DOHH2 (cell line): ENCODE results near the gene BTG4.
A peak's percentile ranks its signal among the peaks of the same experiment; 100 is the strongest.

Source experiments
- H3F3A ChIP-seq: fragments of 200-600 bp; sonication (generic), shearing (Covaris generic); 2 replicates; pipeline ENCODE4 v1.6.0; 2016; ENCODE audit warnings: antibody characterized with exemption, mild to moderate bottlenecking; ENCODE audit not compliant: control insufficient read depth, insufficient read depth
- H3K27ac ChIP-seq: fragments of 200-600 bp; sonication (generic); 2 replicates; pipeline ENCODE4 v1.5.1; 2014; ENCODE audit warnings: low read depth, mild to moderate bottlenecking, low read length, moderate library complexity
- H3K27me3 ChIP-seq: fragments of 200-600 bp; sonication (generic); 2 replicates; pipeline ENCODE4 v1.6.1; 2014; ENCODE audit warnings: mild to moderate bottlenecking, low read length, mixed read lengths; ENCODE audit not compliant: control insufficient read depth
- H3K36me3 ChIP-seq: fragments of 200-600 bp; sonication (generic); 2 replicates; pipeline ENCODE4 v1.6.1; 2014; ENCODE audit warnings: mild to moderate bottlenecking, low read length, moderate library complexity, mixed read lengths; ENCODE audit not compliant: control insufficient read depth
- H3K4me1 ChIP-seq: fragments of 200-600 bp; sonication (generic); 2 replicates; pipeline ENCODE4 v1.6.1; 2014; ENCODE audit warnings: mild to moderate bottlenecking, low read length, mixed read lengths; ENCODE audit not compliant: control insufficient read depth
- H3K4me2 ChIP-seq: fragments of 200-600 bp; sonication (generic); 2 replicates; pipeline ENCODE4 v1.6.0; 2014; ENCODE audit warnings: mild to moderate bottlenecking, low read length, moderate library complexity
- H3K4me3 ChIP-seq: fragments of 200-600 bp; sonication (generic); 2 replicates; pipeline ENCODE4 v1.5.1; 2014; ENCODE audit warnings: mild to moderate bottlenecking, low read length, mixed read lengths
- H3K79me2 ChIP-seq: fragments of 200-600 bp; sonication (generic); 2 replicates; pipeline ENCODE4 v1.6.1; 2014; ENCODE audit warnings: mild to moderate bottlenecking, low read length, mixed read lengths; ENCODE audit not compliant: control insufficient read depth
- H3K9me2 ChIP-seq: fragments of 200-600 bp; sonication (generic); replicated peaks from 2 replicates; pipeline ENCODE4 v1.6.1; 2014; ENCODE audit warnings: mild to moderate bottlenecking, low read length, mixed read lengths; ENCODE audit not compliant: control insufficient read depth
- H3K9me3 ChIP-seq: fragments of 200-600 bp; sonication (generic); 2 replicates; pipeline ENCODE4 v1.6.1; 2014; ENCODE audit warnings: antibody characterized with exemption, low read length, mixed read lengths; ENCODE audit not compliant: control insufficient read depth, insufficient read depth
- H4K20me1 ChIP-seq: fragments of 200-600 bp; sonication (generic); 2 replicates; pipeline ENCODE4 v1.6.0; 2014; ENCODE audit warnings: low read depth, mild to moderate bottlenecking, antibody characterized with exemption, low read length, moderate library complexity; ENCODE audit not compliant: control insufficient read depth, insufficient read depth
- CTCF ChIP-seq: fragments of 200-600 bp; sonication (generic); IDR thresholded peaks from one replicate; pipeline ENCODE4 v1.5.1; 2014; ENCODE audit warnings: antibody characterized with exemption, mild to moderate bottlenecking, low read depth, low read length; ENCODE audit not compliant: poor library complexity, severe bottlenecking
- EZH2phosphoT487 ChIP-seq: fragments of 200-600 bp; sonication (generic); IDR thresholded peaks from 2 replicates; pipeline ENCODE4 v1.6.1; 2017; ENCODE audit warnings: borderline replicate concordance, mild to moderate bottlenecking, antibody characterized with exemption, low read length, moderate library complexity, mixed read lengths

The BTG4 gene

GRCh38 chr11:111554532-111554931, 42.3 kb upstream of the BTG4 start:
- TF ChIP-seq CTCF (no peak), EZH2phosphoT487 (no peak)
- peaks cover 16% of the 10 kb centered on the region for H3K4me1 ChIP-seq
- H3K36me3 ChIP-seq = no peaks in the 10 kb centered on the region
- H3K27ac ChIP-seq = no peak overlapping the region
- H3K4me3 ChIP-seq = no peak overlapping the region
- H4K20me1 ChIP-seq = no peaks in the 10 kb centered on the region
- no peak overlapping the region for H3K4me2 ChIP-seq
- H3K9me3 ChIP-seq = peaks cover 5% of the 10 kb centered on the region; the same call in 1 of the 2 replicates
- H3K27me3 ChIP-seq = no peaks in the 10 kb centered on the region
- H3F3A ChIP-seq = no peaks in the 10 kb centered on the region
- H3K79me2 ChIP-seq = no peaks in the 10 kb centered on the region
- no peaks in the 10 kb centered on the region for H3K9me2 ChIP-seq

- H3K27ac ChIP-seq = no peak overlapping the region
- no peaks in the 10 kb centered on the region for H3K9me2 ChIP-seq
- peaks cover 14% of the 10 kb centered on the region for H3K4me1 ChIP-seq
- H3K9me3 ChIP-seq = no peaks in the 10 kb centered on the region
- no peaks in the 10 kb centered on the region for H3K79me2 ChIP-seq
- 0 out of 2 replicates have a peak, but pooled peaks cover 5% of the 10 kb centered on the region for H3K27me3 ChIP-seq
- peak overlapping the region; percentile 6; the same call in 1 of the 2 replicates for H3K4me2 ChIP-seq
- no peaks in the 10 kb centered on the region for H3F3A ChIP-seq
- H4K20me1 ChIP-seq = no peaks in the 10 kb centered on the region
- TF ChIP-seq EZH2phosphoT487 (no peak), CTCF (no peak)
- no peaks in the 10 kb centered on the region for H3K36me3 ChIP-seq
- H3K4me3 ChIP-seq = no peak overlapping the region
Measured at GRCh38 chr11:111550258-111550657, 38.1 kb upstream of the BTG4 start.

GRCh38 chr11:111549869-111550203, 37.6 kb upstream of the BTG4 start:
- Histone ChIP-seq H3K4me3 (no peak overlapping the region), H3K27ac (no peak overlapping the region), H3K9me3 (no peaks in the 10 kb centered on the region), H4K20me1 (no peaks in the 10 kb centered on the region), H3K36me3 (no peaks in the 10 kb centered on the region), H3F3A (no peaks in the 10 kb centered on the region), H3K27me3 (0 out of 2 replicates have a peak, but pooled peaks cover 5% of the 10 kb centered on the region), H3K79me2 (no peaks in the 10 kb centered on the region), H3K9me2 (no peaks in the 10 kb centered on the region), H3K4me2 (peak overlapping the region; percentile 6; the same call in 1 of the 2 replicates), H3K4me1 (peaks cover 11% of the 10 kb centered on the region)
- TF ChIP-seq CTCF (no peak), EZH2phosphoT487 (no peak)
